ENCODE data around the gene TUBB6. TPM values are rescaled to one million over a fixed set of nuclear protein-coding genes. Genes with fewer than 3 reads are reported as not detected.

The TUBB6 gene
- total RNA-seq, 1 experiment from 2014 or later = 149 TPM

GRCh38 chr18:12362473-12363174, 54.6 kb downstream of the TUBB6 start:
- H3K36me3 ChIP-seq (ENCODE audit: control insufficient read depth, insufficient read depth, low read length) = peaks cover 4% of the 10 kb centered on the region; the same call in 1 of the 2 replicates
- ChIA-PET POLR2A (no interaction called here), CTCF (interaction anchor here (1.6 kb wide), 1 partner anchor 35 kb away, joined by 3 read pairs; no protein-coding TSS in a partner anchor)
- no peak for DNase-seq
- H3K4me1 ChIP-seq = no peaks in the 10 kb centered on the region
- H3K9me3 Mint-ChIP-seq (ENCODE audit: unreplicated experiment) = no peaks in the 10 kb centered on the region
- peaks cover 4% of the 10 kb centered on the region for H3K4me1 Mint-ChIP-seq (ENCODE audit: low read depth, unreplicated experiment)
- no peaks in the 10 kb centered on the region for H3K9me3 ChIP-seq
- no peak overlapping the region for H3K27ac Mint-ChIP-seq (ENCODE audit: unreplicated experiment)
- TF ChIP-seq CTCF (IDR thresholded peaks at IDR 0.05; ENCODE audit: insufficient read depth in 1 of 2, low read depth in 1 of 2, low read length in 1 of 2, severe bottlenecking in 1 of 2, unreplicated experiment in 1 of 2) = no peak
- intact Hi-C loops (cut with micrococcal nuclease; ENCODE audit: unreplicated experiment) = no loop called here
- no peak overlapping the region for H3K4me3 Mint-ChIP-seq (ENCODE audit: unreplicated experiment)
- H3K36me3 Mint-ChIP-seq (ENCODE audit: insufficient read depth, unreplicated experiment) = peaks cover 73% of the 10 kb centered on the region
- no TSS peak for BruUV-seq (replicated peaks)
- H3K27me3 ChIP-seq (replicated peaks; ENCODE audit: control insufficient read depth, insufficient read depth, low read length) = no peaks in the 10 kb centered on the region
- no peaks in the 10 kb centered on the region for H3K27me3 Mint-ChIP-seq (ENCODE audit: insufficient read depth, unreplicated experiment)
- no peak overlapping the region for H3K4me3 ChIP-seq (ENCODE audit: low read depth, low read length)

- BruUV-seq (replicated peaks) = no TSS peak
- CTCF ChIA-PET = no interaction called here
- H3K27me3 ChIP-seq (replicated peaks; ENCODE audit: control insufficient read depth, insufficient read depth, low read length) = no peaks in the 10 kb centered on the region
- Mint-ChIP-seq H3K4me3 (ENCODE audit: unreplicated experiment) (no peak overlapping the region), H3K4me1 (ENCODE audit: low read depth, unreplicated experiment) (peaks cover 4% of the 10 kb centered on the region), H3K27ac (ENCODE audit: unreplicated experiment) (peak overlapping the region; percentile 58), H3K9me3 (ENCODE audit: unreplicated experiment) (no peaks in the 10 kb centered on the region), H3K36me3 (ENCODE audit: insufficient read depth, unreplicated experiment) (peaks cover 48% of the 10 kb centered on the region), H3K27me3 (ENCODE audit: insufficient read depth, unreplicated experiment) (no peaks in the 10 kb centered on the region)
- no peaks in the 10 kb centered on the region for H3K9me3 ChIP-seq
- H3K4me3 ChIP-seq (ENCODE audit: low read depth, low read length) = no peak overlapping the region
- no peak for TF ChIP-seq CTCF (IDR thresholded peaks at IDR 0.05; ENCODE audit: insufficient read depth in 1 of 2, low read depth in 1 of 2, low read length in 1 of 2, severe bottlenecking in 1 of 2, unreplicated experiment in 1 of 2)
- peaks cover 4% of the 10 kb centered on the region; the same call in 1 of the 2 replicates for H3K36me3 ChIP-seq (ENCODE audit: control insufficient read depth, insufficient read depth, low read length)
- no peak for DNase-seq
- no peaks in the 10 kb centered on the region for H3K4me1 ChIP-seq
- intact Hi-C loops (cut with micrococcal nuclease; ENCODE audit: unreplicated experiment) = no loop called here
- POLR2A ChIA-PET = no interaction called here
Observed at GRCh38 chr18:12366379-12366778, 58.3 kb downstream of the TUBB6 start.

- no peak for TF ChIP-seq CTCF (IDR thresholded peaks at IDR 0.05; ENCODE audit: insufficient read depth in 1 of 2, low read depth in 1 of 2, low read length in 1 of 2, severe bottlenecking in 1 of 2, unreplicated experiment in 1 of 2)
- no peaks in the 10 kb centered on the region for H3K27me3 Mint-ChIP-seq (ENCODE audit: insufficient read depth, unreplicated experiment)
- H3K4me3 Mint-ChIP-seq (ENCODE audit: unreplicated experiment) = no peak overlapping the region
- CTCF ChIA-PET = interaction anchor here (0.8 kb wide), 1 partner anchor 9 kb away, joined by 3 read pairs; no protein-coding TSS in a partner anchor
- Histone ChIP-seq H3K36me3 (ENCODE audit: control insufficient read depth, insufficient read depth, low read length) (peaks cover 4% of the 10 kb centered on the region; the same call in 1 of the 2 replicates), H3K4me1 (peaks cover 2% of the 10 kb centered on the region; the same call in 1 of the 2 replicates), H3K9me3 (no peaks in the 10 kb centered on the region), H3K27me3 (replicated peaks; ENCODE audit: control insufficient read depth, insufficient read depth, low read length) (no peaks in the 10 kb centered on the region), H3K4me3 (ENCODE audit: low read depth, low read length) (no peak overlapping the region)
- POLR2A ChIA-PET = no interaction called here
- intact Hi-C loops (cut with micrococcal nuclease; ENCODE audit: unreplicated experiment) = no loop called here
- H3K9me3 Mint-ChIP-seq (ENCODE audit: unreplicated experiment) = no peaks in the 10 kb centered on the region
- H3K27ac Mint-ChIP-seq (ENCODE audit: unreplicated experiment) = peak overlapping the region; percentile 58
- H3K36me3 Mint-ChIP-seq (ENCODE audit: insufficient read depth, unreplicated experiment) = peaks cover 47% of the 10 kb centered on the region
- peaks cover 4% of the 10 kb centered on the region for H3K4me1 Mint-ChIP-seq (ENCODE audit: low read depth, unreplicated experiment)
- DNase-seq = no peak
- BruUV-seq (replicated peaks) = no TSS peak
Observed at GRCh38 chr18:12366784-12367183, 58.7 kb downstream of the TUBB6 start.
